ENCODE data around the gene PTPA. TPM values are rescaled to one million over a fixed set of nuclear protein-coding genes. Genes with fewer than 3 reads are reported as not detected.

The PTPA gene
- polyA plus RNA-seq, 3 donors = 11.7 to 38.5 (median 12.4) TPM

GRCh38 chr9:129184219-129184524, 73.0 kb downstream of the PTPA start:
- H3K79me2 ChIP-seq (ENCODE audit: insufficient read depth, low read length) = no peaks in the 10 kb centered on the region
- no peak for DNase-seq
- Mint-ChIP-seq H3K4me1 (no peaks in the 10 kb centered on the region), H3K27ac (no peak overlapping the region), H3K27me3 (ENCODE audit: low read depth in 3 of 3) (peaks cover 2 to 11% (median 10%) of the 10 kb centered on the region in 3 donors), H3K9me3 (peaks cover 0 to 7% (median 3%) of the 10 kb centered on the region in 7 donors), H3K36me3 (no peaks in the 10 kb centered on the region), H3K4me3 (no peak overlapping the region)
- H3K9me3 ChIP-seq (replicated peaks in 1 of 2; ENCODE audit: control insufficient read depth in 1 of 2, insufficient read depth in 1 of 2, low read length in 2 of 2) = peaks cover 0 to 5% of the 10 kb centered on the region in 2 donors
- no peak for TF ChIP-seq CTCF (IDR thresholded peaks at IDR 0.05)
- no peaks in the 10 kb centered on the region for H3K36me3 ChIP-seq (replicated peaks in 1 of 2; ENCODE audit: control insufficient read depth in 1 of 2, insufficient read depth in 2 of 2, low read length in 2 of 2)
- no peak overlapping the region for H3K4me3 ChIP-seq (replicated peaks in 1 of 3; ENCODE audit: low read depth in 2 of 3, low read length in 3 of 3)
- H3K4me1 ChIP-seq (ENCODE audit: control insufficient read depth in 1 of 2, insufficient read depth in 2 of 2, low read length in 2 of 2) = no peaks in the 10 kb centered on the region
- 93% methylated on average over 5 of the region's 7 CpGs for WGBS (ENCODE audit: insufficient coverage)
- no peak overlapping the region for H3K9ac ChIP-seq (ENCODE audit: insufficient read depth, low read length, poor library complexity, severe bottlenecking)
- no peaks in the 10 kb centered on the region for H4K20me1 ChIP-seq (ENCODE audit: insufficient read depth, low read length)
- H3K27me3 ChIP-seq (ENCODE audit: control insufficient read depth in 2 of 2, insufficient read depth in 2 of 2, low read length in 2 of 2) = no peaks in the 10 kb centered on the region
- H3K27ac ChIP-seq (ENCODE audit: low read depth in 1 of 2, low read length in 2 of 2) = no peak overlapping the region
- no peak overlapping the region for H2AFZ ChIP-seq (ENCODE audit: insufficient read depth, low read depth, low read length, poor library complexity, severe bottlenecking)
- no peak overlapping the region for H3K4me2 ChIP-seq (replicated peaks; ENCODE audit: extremely low read depth, low read length, poor library complexity, severe bottlenecking)
- intact Hi-C loops (cut with micrococcal nuclease) = no loop called here

- H3K36me3 ChIP-seq (replicated peaks in 1 of 2; ENCODE audit: control insufficient read depth in 1 of 2, insufficient read depth in 2 of 2, low read length in 2 of 2) = no peaks in the 10 kb centered on the region
- no peak overlapping the region for H3K9ac ChIP-seq (ENCODE audit: insufficient read depth, low read length, poor library complexity, severe bottlenecking)
- intact Hi-C loops (cut with micrococcal nuclease) = no loop called here
- no peak for TF ChIP-seq CTCF (IDR thresholded peaks at IDR 0.05)
- H3K27ac ChIP-seq (ENCODE audit: low read depth in 1 of 2, low read length in 2 of 2) = no peak overlapping the region
- no peak overlapping the region for H2AFZ ChIP-seq (ENCODE audit: insufficient read depth, low read depth, low read length, poor library complexity, severe bottlenecking)
- H3K9me3 ChIP-seq (replicated peaks in 1 of 2; ENCODE audit: control insufficient read depth in 1 of 2, insufficient read depth in 1 of 2, low read length in 2 of 2) = peaks cover 0 to 5% of the 10 kb centered on the region in 2 donors
- Mint-ChIP-seq H3K36me3 (no peaks in the 10 kb centered on the region), H3K4me1 (no peaks in the 10 kb centered on the region), H3K27ac (no peak overlapping the region), H3K27me3 (ENCODE audit: low read depth in 3 of 3) (peaks cover 2 to 9% (median 9%) of the 10 kb centered on the region in 3 donors), H3K9me3 (peaks cover 0 to 7% (median 3%) of the 10 kb centered on the region in 7 donors), H3K4me3 (no peak overlapping the region)
- H3K27me3 ChIP-seq (ENCODE audit: control insufficient read depth in 2 of 2, insufficient read depth in 2 of 2, low read length in 2 of 2) = no peaks in the 10 kb centered on the region
- no peaks in the 10 kb centered on the region for H3K4me1 ChIP-seq (ENCODE audit: control insufficient read depth in 1 of 2, insufficient read depth in 2 of 2, low read length in 2 of 2)
- H3K4me3 ChIP-seq (replicated peaks in 1 of 3; ENCODE audit: low read depth in 2 of 3, low read length in 3 of 3) = no peak overlapping the region
- H4K20me1 ChIP-seq (ENCODE audit: insufficient read depth, low read length) = no peaks in the 10 kb centered on the region
- no peak overlapping the region for H3K4me2 ChIP-seq (replicated peaks; ENCODE audit: extremely low read depth, low read length, poor library complexity, severe bottlenecking)
- no peaks in the 10 kb centered on the region for H3K79me2 ChIP-seq (ENCODE audit: insufficient read depth, low read length)
- DNase-seq = no peak
- 85% methylated on average over 2 of the region's 9 CpGs for WGBS (ENCODE audit: insufficient coverage)
Observed at GRCh38 chr9:129184596-129185122, 73.4 kb downstream of the PTPA start.

All from CD14-positive monocyte (primary cell).